Stimulated activated CD8-positive, alpha-beta memory T cell treated with anti-CD3 and anti-CD28 coated beads, Interleukin-7, amount 100 ng/mL, for 4 hours (primary cell): Measurements from ENCODE around the gene MAML2.
"Not testable (repeated sequence)": the region's sequence is repeated elsewhere in the genome, so short reads cannot be mapped to it uniquely, and the experiment has no call there.

Source experiments
- DNase-seq, 2 donors: peaks; one replicate each; pipeline ENCODE4 v3.0.0-alpha.2; 2020; ENCODE audit warnings: low read depth in 2 of 2

MAML2 gene

DNA sequence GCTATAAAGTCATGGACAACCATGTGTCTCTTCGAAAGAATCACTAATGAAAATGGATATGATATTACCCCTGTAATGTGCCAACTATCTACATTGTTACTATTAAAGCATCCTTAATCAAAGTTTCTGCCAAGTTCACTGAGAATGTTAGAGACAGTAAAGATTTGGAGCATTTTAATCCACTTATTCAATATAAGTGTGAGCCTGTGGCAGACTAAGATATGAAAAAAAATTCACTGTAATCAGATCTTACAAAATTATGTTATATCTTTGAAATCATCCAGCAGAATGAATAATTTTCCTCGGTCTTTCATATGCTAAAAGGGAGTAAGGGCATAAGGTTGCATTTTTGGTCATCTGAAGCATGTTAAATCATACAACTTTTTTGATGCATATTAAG is 49.9 kb downstream of the MAML2 start:
- no peak for DNase-seq

DNA sequence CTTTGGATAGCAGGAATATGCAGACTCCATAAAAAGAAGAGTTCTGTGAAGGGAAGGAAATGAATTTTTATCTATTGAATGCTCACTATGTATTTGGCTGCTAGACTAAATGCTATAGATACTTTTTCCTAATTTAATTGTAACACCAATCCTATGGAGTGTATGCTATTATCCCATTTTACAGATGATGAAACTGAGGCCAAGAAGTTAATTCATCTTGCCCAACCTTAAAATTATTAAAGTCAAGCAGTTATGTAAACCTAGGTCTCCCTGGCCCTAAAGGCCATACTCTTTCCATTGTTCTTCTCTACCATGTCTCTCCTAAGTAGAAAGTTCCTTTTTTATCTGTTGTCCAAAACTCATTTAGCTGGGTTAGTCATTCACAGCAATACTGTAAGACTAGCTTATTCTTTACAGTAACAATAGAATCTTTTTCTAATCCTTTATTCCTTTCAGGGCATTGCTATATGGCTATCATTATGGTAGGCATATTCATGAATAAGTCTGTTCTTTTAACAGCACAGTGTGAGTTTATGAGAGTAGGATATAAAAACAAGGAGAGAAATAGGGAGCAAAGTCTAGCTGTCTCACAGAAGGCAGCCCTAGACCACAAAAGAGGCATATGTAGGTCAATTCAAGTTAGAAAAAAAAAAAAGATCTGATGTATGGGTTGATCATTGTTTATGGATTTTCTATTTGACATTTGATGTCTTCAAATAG is 50.5 kb downstream of the MAML2 start:
- DNase-seq = no peak

- no peak for DNase-seq
Observed at GRCh38 chr11:96290631-96291030, 52.4 kb downstream of the MAML2 start.

DNA sequence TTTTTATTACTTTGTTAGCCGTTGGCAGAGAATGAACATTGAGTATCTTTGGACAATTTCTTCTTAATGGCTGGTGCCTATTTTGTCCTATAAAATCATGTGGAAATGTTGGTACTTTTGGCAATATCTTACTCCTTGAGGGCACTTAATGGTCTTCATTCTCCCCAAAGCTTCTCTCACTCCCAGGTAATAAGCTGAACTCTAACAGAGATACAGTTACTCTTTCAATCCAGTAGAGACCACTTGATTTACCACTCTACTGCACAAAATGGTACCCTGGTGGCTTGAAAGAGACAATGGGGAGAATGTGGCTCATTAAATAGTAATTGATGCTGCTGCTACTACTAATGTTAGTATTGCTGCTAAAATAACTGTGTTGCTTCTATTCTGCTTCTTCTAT is 53.0 kb downstream of the MAML2 start:
- no peak for DNase-seq

DNA sequence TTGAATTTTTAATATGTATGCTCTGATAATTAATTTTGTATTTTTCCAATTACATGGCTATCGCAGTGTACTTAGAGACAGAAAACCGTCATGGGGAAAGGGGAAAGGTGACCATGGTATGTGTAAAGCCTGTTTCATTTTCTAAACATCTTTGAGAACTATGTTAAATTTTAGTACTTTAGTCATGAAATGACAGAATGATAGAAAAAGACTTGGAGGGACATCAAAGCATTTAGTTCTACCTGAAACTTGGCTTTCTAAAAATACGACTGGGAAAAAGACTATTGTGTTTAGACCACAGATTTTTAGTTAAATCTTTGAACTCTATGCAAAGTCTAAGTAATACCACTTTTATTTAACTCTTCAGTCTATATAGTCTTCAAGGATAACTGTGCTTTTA is 54.1 kb downstream of the MAML2 start:
- DNase-seq = no peak

- no peak for DNase-seq
Observed at GRCh38 chr11:96287822-96288439, 55.1 kb downstream of the MAML2 start.

- not testable (repeated sequence) for DNase-seq
Observed at GRCh38 chr11:96285985-96286384, 57.0 kb downstream of the MAML2 start.

DNA sequence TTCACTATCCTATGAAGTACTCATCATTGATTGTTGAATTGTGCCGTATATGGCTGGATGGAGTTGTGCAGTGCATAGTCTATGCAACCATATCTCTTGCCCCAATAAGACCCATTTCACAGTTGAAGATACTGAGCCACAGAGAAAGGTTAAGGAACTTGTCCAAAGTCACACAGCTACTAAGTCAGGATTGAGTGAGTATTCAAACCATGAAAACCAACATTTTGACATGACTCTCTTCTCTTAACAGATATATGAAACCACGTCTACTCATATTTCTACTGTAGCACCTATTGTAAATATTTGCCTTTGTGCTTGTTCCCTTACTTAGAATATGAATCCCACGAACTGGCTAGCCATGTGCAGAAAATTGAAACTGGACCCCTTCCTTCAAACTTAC is 58.1 kb downstream of the MAML2 start:
- DNase-seq = no peak

DNA sequence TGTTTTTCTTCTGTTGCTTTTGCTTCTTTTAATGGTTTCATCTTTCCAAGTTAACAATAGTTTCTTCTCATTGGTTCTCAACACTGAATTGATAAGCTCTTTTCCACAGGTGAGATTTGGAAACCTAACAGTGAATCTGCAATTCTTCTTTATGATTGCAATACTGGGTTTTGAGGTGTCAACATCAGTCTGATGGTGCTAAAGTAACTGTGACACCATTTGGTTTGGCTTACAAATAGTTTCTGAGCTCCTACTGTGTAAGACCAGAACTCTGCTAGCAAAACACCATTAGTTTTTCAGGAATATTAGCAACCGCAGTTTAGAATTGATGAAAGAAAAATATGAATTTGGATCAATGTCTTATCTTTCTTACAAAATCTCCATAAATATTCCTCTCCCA is 58.6 kb downstream of the MAML2 start:
- no peak for DNase-seq

GRCh38 chr11:96282625-96283220 is 60.3 kb downstream of the MAML2 start:
- no peak for DNase-seq

- no peak for DNase-seq
Observed at GRCh38 chr11:96280444-96280843, 62.6 kb downstream of the MAML2 start.

DNA sequence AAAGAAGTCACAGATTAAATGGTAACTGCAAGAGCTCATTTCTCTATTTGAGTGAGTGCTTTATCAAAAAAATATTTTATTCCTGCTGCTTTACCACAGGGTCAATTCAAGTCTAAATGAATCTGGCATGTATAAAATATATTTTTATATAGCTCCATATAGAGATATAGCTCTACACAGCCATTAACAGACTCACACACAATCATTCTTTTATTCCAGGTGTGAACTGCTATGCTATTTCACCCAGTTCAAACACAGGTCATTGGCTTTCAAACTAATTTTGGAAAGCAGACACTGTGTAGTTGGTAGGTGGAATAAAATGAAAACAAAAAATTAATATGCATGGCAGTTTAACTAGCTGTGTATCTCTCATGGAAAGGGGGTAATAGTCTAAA is 63.1 kb downstream of the MAML2 start:
- no peak for DNase-seq

- no peak for DNase-seq
Observed at GRCh38 chr11:96279018-96279895, 63.7 kb downstream of the MAML2 start.

DNA sequence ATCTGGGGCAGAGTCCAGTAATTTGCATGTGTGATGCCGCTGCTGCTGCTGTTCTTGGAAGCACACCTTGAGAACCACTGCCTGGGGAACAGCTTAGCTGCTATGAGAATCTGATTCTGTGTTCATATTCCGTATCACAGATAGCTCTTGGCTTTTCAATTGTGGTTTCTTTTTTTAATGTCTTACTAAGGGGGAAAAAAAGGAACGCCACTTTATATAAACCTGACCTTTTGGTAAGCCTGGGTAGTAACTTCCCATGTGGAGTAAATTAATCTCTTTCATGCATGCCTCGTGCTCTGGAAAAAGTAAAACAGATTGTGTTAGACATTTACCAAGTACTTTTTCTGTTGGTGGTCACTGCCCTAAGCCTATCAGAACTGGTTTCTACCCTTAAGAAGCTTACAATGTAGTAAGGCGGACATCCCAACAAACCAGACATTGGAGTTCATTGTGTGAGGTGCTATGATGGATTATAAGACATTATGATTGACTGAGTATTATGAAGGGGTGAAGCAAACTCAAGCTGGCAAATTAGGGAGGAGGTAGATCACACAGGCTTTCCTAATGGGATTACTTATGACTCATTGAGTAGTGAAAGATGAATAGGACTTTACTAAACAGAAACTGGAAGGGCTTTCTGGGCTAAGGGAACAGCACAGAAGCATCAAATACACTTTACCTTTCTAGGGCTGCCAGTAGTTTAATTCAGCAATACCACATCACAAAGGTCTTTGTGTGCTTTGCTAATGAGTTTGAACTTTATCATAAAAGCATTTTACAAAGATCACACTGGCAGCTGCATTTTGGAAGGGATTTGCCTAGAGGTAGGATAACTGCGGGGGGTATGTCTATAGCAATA is 64.7 kb downstream of the MAML2 start:
- DNase-seq = no peak

GRCh38 chr11:96277696-96278038 is 65.3 kb downstream of the MAML2 start:
- DNase-seq = no peak

DNA sequence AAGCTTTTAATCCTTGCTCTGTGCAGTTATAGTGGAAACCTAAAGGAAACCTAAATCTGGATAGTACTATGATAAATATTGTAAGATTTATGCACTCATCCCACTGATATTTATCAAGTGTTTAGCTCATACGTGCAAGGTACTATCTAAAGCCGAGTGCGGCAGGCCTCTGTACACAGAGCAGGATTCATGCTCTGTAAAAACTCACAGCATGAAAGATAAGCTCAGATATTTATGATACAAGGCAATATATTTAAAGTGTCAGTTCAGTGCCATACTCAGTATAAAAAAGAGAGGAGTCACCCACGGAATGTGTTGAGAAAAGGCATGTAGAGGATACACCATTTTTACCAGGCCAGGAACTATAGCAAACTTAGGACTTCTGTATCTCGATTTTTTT is 66.2 kb downstream of the MAML2 start:
- no peak for DNase-seq

DNA sequence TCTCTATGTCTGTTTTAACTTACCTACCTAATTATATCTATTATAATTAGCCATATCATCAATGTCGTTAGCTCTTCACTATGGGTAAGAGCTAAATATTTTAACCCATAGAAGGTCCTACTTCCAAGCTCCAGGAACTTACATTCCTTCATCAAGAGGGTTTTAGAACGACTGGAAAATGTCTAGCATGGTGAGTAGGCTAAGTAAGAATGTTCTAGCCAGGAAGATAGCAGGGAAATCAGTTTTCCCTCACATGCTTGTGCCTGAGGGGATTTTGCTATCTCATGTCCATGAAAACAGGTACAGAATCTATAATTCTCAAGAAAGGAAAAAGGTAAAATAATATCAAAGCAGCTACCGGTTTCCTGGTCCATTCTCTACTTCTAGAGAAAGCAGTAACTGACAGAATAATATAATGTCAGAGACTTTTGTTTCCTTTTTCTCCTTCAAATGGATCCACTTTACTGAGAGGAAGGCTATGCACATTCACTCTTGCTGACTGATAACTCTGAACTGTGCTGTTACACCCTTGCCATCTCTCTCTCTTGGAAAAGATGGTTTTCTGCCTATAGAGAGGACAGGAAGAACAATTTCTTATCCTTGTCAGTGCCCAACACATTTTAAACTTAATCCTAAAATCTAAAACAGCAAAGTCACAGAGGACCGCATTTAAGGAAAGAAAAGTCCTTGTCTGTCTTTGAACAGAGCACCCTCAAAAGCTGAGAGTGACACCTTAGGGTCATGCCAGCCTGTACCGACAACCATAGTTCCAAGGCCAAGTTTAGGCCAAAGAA is 67.0 kb downstream of the MAML2 start:
- DNase-seq = no peak

DNA sequence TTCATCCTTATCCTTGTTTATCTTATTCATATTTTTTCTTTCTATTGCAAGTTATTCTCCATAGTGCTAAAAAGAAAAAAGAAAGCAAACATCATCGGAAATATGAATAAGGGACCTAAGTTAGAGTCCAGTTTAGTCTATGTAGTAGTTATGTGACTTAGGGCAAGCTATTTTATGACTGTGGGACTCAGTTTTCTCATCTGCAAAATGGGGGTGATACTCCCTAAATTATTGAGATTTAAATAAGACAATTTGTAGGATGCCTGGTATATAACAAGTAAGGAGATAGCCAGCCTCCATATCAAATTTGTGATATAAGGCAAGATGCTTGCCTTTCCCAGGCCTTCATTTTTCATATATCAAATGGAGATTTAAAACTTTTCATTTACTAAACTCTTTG is 69.5 kb downstream of the MAML2 start:
- no peak for DNase-seq

DNA sequence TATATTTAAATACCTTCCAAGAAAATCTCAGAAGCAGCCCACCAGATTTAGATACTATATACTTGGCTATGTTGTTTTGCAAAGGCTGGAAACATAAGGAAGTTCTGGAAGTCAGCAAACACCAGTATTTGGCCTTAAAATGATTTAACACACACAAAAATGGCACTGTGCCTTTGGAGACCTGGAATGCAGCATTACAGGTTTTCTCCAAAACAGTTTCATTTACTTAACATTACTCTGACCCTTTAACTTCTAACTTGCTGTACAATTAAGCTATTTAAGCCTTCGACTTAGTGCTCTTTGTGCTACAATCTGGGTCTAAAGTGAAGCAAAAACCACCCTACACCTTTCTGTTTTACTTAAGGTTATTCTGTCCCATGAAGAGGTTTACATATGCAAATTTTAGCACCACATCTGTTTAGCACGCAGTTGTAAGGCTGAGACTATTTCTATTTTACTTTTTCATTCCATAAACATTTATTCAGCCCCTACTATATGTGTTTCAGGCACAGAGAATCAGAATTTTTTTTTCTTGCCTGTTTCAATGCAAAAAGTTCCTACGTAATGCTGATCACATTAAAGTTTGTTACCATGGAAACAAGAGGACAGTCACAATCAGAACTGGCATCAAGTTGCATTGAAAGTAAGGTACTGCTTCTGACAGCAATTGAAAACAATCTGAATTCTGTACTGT is 70.3 kb downstream of the MAML2 start:
- DNase-seq = no peak

GRCh38 chr11:96271777-96272176 is 71.2 kb downstream of the MAML2 start:
- DNase-seq = no peak
